SH-SY5Y (cell line): ENCODE results near the gene CPEB2.

Source experiments
- GATA2 ChIP-seq: IDR thresholded peaks from 2 replicates; pipeline ENCODE4 v1.6.1; 2011; ENCODE audit warnings: mild to moderate bottlenecking, low read depth, low read length
- GATA3 ChIP-seq: IDR thresholded peaks from 2 replicates; pipeline ENCODE4 v1.6.1; 2011; ENCODE audit warnings: low read depth, mild to moderate bottlenecking, low read length, moderate library complexity

- no peak for TF ChIP-seq GATA3
- no peak for TF ChIP-seq GATA2
Observed at GRCh38 chr4:15060213-15060612, 57.9 kb downstream of the CPEB2 start.
